Colonic mucosa (tissue), 4 donors: Measurements from ENCODE around the gene TMEM272. TPM values are rescaled to one million over a fixed set of nuclear protein-coding genes. Genes with fewer than 3 reads are reported as not detected.

Experiments used
- DNase-seq: peaks from one replicate; pipeline ENCODE4 v3.0.0-alpha.2; 2020
- H3K27ac ChIP-seq: fragments of 200-600 bp; one replicate; pipeline ENCODE4 v1.8.0; 2021
- H3K27me3 ChIP-seq: fragments of 200-600 bp; one replicate; pipeline ENCODE4 v1.8.0; 2021
- H3K36me3 ChIP-seq: fragments of 200-600 bp; one replicate; pipeline ENCODE4 v1.8.0; 2021
- H3K4me1 ChIP-seq: fragments of 200-600 bp; one replicate; pipeline ENCODE4 v1.8.0; 2021; ENCODE audit warnings: mild to moderate bottlenecking
- H3K4me3 ChIP-seq: fragments of 200-600 bp; one replicate; pipeline ENCODE4 v1.8.0; 2021
- H3K9ac ChIP-seq, 2 donors: one replicate each; pipeline ENCODE4 v1.7.0; 2013; ENCODE audit warnings: control low read depth in 2 of 2, low read depth in 2 of 2, low read length in 2 of 2
- H3K9me3 ChIP-seq: fragments of 200-600 bp; one replicate; pipeline ENCODE4 v1.8.0; 2021
- CTCF ChIP-seq: fragments of 200-600 bp; IDR thresholded peaks from one replicate; pipeline ENCODE4 v1.8.0; 2022; ENCODE audit warnings: antibody characterized with exemption, mild to moderate bottlenecking
- intact Hi-C: fragments of 100-400 bp; cut with DNase I; formaldehyde crosslinking; loops from one replicate; pipeline ENCODE4 v1.14.1; 2022
- total RNA-seq, 2 donors: library from RNA; stranded (reverse); fragmentation: NEBNext Ultra II Directional in 1 of 2; extraction: Animal tissue kit (Norgen Biotek cat#: 25700) in 1 of 2; gene quantifications; one replicate each; pipeline ENCODE4 v1.2.1, GENCODE V29; 2021
- donor health status: healthy.
- donor health status: DM: no; HTN: no; CAD: no.
- donor health status: DM: no; HTN: no; CAD: no.

Gene TMEM272
- total RNA-seq, 2 donors from 2014 or later: 0.12 TPM; not detected in 1

GRCh38 chr13:51843529-51843928 lies 1.4 kb downstream of the TMEM272 start:
- H3K27me3 ChIP-seq: no peaks in the 10 kb centered on the region
- H3K36me3 ChIP-seq: no peaks in the 10 kb centered on the region
- intact Hi-C loops: no loop called here
- no peak overlapping the region for H3K4me3 ChIP-seq
- TF ChIP-seq CTCF: no peak
- DNase-seq: no peak
- H3K9ac ChIP-seq: no peak overlapping the region
- no peaks in the 10 kb centered on the region for H3K9me3 ChIP-seq
- no peaks in the 10 kb centered on the region for H3K4me1 ChIP-seq
- no peak overlapping the region for H3K27ac ChIP-seq

GRCh38 chr13:51841732-51842131 lies 3.2 kb downstream of the TMEM272 start:
- Histone ChIP-seq H3K9ac (no peak overlapping the region), H3K27me3 (no peaks in the 10 kb centered on the region), H3K9me3 (no peaks in the 10 kb centered on the region), H3K27ac (no peak overlapping the region), H3K4me3 (no peak overlapping the region), H3K36me3 (no peaks in the 10 kb centered on the region), H3K4me1 (no peaks in the 10 kb centered on the region)
- no peak for DNase-seq
- TF ChIP-seq CTCF: no peak
- intact Hi-C loops: no loop called here

GRCh38 chr13:51840917-51841316 lies 4.1 kb downstream of the TMEM272 start:
- no peak for DNase-seq
- H3K36me3 ChIP-seq: no peaks in the 10 kb centered on the region
- H3K27ac ChIP-seq: no peak overlapping the region
- intact Hi-C loops: no loop called here
- H3K9me3 ChIP-seq: no peaks in the 10 kb centered on the region
- TF ChIP-seq CTCF: no peak
- H3K4me3 ChIP-seq: no peak overlapping the region
- H3K27me3 ChIP-seq: no peaks in the 10 kb centered on the region
- no peak overlapping the region for H3K9ac ChIP-seq
- H3K4me1 ChIP-seq: no peaks in the 10 kb centered on the region

- H3K9me3 ChIP-seq: no peaks in the 10 kb centered on the region
- TF ChIP-seq CTCF: no peak
- H3K36me3 ChIP-seq: no peaks in the 10 kb centered on the region
- intact Hi-C loops: no loop called here
- no peak overlapping the region for H3K27ac ChIP-seq
- no peaks in the 10 kb centered on the region for H3K27me3 ChIP-seq
- no peak overlapping the region for H3K9ac ChIP-seq
- DNase-seq: no peak
- no peaks in the 10 kb centered on the region for H3K4me1 ChIP-seq
- no peak overlapping the region for H3K4me3 ChIP-seq
Observed at GRCh38 chr13:51839711-51840540, 5.1 kb downstream of the TMEM272 start.

- no peaks in the 10 kb centered on the region for H3K27me3 ChIP-seq
- H3K4me1 ChIP-seq: no peaks in the 10 kb centered on the region
- no peaks in the 10 kb centered on the region for H3K36me3 ChIP-seq
- no peak overlapping the region for H3K9ac ChIP-seq
- intact Hi-C loops: no loop called here
- no peak for TF ChIP-seq CTCF
- no peak overlapping the region for H3K4me3 ChIP-seq
- no peak for DNase-seq
- no peaks in the 10 kb centered on the region for H3K9me3 ChIP-seq
- H3K27ac ChIP-seq: no peak overlapping the region
Observed at GRCh38 chr13:51838240-51838846, 6.6 kb downstream of the TMEM272 start.
